Fibroblast of skin of abdomen (primary cell): ENCODE data around the gene FUBP3.
"Not testable (repeated sequence)": the region's sequence is repeated elsewhere in the genome, so short reads cannot be mapped to it uniquely, and the experiment has no call there.

Experiments
- DNase-seq: peaks from one replicate; pipeline ENCODE4 v3.0.0-alpha.2; 2013

Gene FUBP3

GRCh38 chr9:130663977-130664250, 84.5 kb downstream of the FUBP3 start:
- no peak for DNase-seq

- no peak for DNase-seq
Observed at GRCh38 chr9:130664251-130665028, 85.1 kb downstream of the FUBP3 start, which contains the start of gene PRDM12. TSS of gene PRDM12 (plus strand) at chr9:130664594. CDS start at chr9:130664654, 60 bp downstream.

- DNase-seq = no peak
Observed at GRCh38 chr9:130665029-130665430, 85.7 kb downstream of the FUBP3 start.

- no peak for DNase-seq
Observed at GRCh38 chr9:130665431-130666392, 86.3 kb downstream of the FUBP3 start.

- DNase-seq = no peak
Observed at GRCh38 chr9:130666393-130667119, 87.2 kb downstream of the FUBP3 start.

GRCh38 chr9:130667120-130667435, 87.7 kb downstream of the FUBP3 start:
- no peak for DNase-seq

- DNase-seq = no peak
Observed at GRCh38 chr9:130668196-130668595, 88.8 kb downstream of the FUBP3 start.

GRCh38 chr9:130668659-130669058, 89.3 kb downstream of the FUBP3 start:
- no peak for DNase-seq

- no peak for DNase-seq
Observed at GRCh38 chr9:130669965-130670364, 90.6 kb downstream of the FUBP3 start.

GRCh38 chr9:130670644-130671043, 91.3 kb downstream of the FUBP3 start:
- peak; percentile 29 for DNase-seq

GRCh38 chr9:130672466-130672865, 93.1 kb downstream of the FUBP3 start:
- no peak for DNase-seq

GRCh38 chr9:130672933-130673615, 93.7 kb downstream of the FUBP3 start:
- no peak for DNase-seq

GRCh38 chr9:130675396-130675795, 96.0 kb downstream of the FUBP3 start:
- no peak for DNase-seq

GRCh38 chr9:130677252-130677651, 97.9 kb downstream of the FUBP3 start:
- no peak for DNase-seq

GRCh38 chr9:130680836-130681768, 101.7 kb downstream of the FUBP3 start:
- DNase-seq = peak; percentile 77

- DNase-seq = no peak
Observed at GRCh38 chr9:130681769-130682420, 102.5 kb downstream of the FUBP3 start.

- DNase-seq = peak; percentile 55
Observed at GRCh38 chr9:130682421-130683121, 103.2 kb downstream of the FUBP3 start.

- no peak for DNase-seq
Observed at GRCh38 chr9:130685104-130685503, 105.7 kb downstream of the FUBP3 start.

- DNase-seq = not testable (repeated sequence)
Observed at GRCh38 chr9:130685945-130686344, 106.6 kb downstream of the FUBP3 start.

- DNase-seq = no peak
Observed at GRCh38 chr9:130687615-130688014, 108.2 kb downstream of the FUBP3 start.
